ENCODE results near the gene PCSK6.
A peak's percentile ranks its signal among the peaks of the same experiment; 100 is the strongest.
"Not testable (repeated sequence)": the region's sequence is repeated elsewhere in the genome, so short reads cannot be mapped to it uniquely, and the experiment has no call there.

PCSK6 gene

DNA sequence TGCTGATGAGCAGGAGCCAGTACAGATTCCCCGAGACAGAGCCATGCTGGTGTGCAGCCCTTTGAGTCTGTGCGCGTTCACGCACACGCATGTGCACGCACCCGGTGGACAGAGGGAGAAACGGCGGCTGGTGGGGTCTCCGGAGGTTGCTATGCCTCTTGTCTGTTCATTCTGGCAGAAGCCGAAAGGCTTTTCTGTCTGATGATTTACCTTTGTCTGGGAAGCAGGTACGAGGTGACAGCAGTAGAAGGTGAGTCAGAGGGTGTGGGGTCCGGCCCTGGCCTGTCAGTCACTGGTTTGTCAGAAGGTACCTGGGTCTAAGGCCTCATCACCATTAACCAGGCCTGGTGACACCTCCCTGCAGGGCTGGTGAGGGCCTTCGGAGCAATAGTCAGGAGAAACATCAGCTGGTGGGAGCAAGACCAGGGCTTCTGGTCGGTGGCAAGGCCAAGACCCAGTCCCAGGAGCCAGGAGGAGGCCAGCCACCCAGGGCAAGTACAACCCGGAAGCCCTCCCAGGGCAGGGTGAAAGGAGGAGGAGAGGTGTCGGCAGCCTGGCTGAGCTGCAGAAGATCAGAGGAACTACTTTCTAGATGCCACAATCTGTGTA lies 7.5 kb downstream of the PCSK6 start:
- DNase-seq (ENCODE audit: low spot score) = no peak

DNA sequence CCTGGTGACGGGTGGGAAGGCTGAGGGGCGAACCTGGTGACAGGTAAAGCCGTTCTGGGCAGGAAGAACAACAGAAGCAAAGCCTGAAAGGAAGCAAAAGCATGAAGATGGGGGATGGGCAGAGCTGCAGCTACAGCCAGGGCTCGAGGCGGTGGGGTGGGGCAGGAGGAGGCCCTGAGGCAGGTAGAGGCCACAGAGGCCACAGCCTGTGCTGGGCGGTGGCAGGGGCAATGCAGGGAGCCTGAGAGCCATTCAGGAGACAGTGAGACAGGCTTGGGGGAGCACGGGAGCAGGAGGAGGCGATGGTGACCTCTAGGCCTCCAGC lies 8.2 kb downstream of the PCSK6 start:
- no peak for DNase-seq (ENCODE audit: low spot score)

- no peak for DNase-seq (ENCODE audit: low spot score)
These were observed 8.7 kb downstream of the PCSK6 start for GRCh38 chr15:101480613-101481380.

DNA sequence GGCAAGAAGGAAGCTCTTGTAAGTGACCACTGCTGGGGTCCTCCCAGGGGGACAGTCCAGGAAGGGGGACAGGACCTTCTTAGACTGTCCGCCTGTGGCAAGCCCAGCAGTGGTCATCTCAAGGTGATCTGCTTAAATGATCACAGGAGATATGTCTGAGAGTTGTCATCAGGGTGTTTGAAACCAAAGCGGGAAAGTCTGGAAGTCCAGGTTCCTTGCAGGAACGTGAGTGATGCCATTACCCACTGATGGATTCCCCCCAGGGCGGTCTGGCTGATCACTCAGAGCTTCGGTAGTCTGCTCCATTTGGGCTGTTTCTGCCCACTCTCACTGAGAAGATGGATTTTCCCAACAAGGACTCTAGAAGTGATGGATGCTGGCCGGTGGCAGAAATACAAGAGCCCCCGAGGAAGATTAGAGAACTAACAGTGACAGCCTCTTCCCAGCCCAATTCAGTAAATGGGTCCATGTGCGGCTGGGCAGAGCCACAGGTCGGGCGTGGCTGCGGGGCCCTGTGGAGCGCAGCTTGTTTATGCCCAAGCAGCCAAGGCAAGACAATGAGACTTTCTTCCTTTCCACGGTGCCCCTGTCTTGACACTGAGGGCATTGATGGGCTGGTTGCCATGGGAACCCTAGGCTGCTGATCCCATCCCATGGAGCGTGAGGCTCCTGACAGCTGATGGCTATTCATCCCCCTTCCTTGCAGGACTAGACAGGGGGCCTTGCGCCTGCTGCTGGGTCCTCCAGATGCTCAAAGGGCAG lies 9.5 kb downstream of the PCSK6 start:
- no peak for DNase-seq (ENCODE audit: low spot score)

DNA sequence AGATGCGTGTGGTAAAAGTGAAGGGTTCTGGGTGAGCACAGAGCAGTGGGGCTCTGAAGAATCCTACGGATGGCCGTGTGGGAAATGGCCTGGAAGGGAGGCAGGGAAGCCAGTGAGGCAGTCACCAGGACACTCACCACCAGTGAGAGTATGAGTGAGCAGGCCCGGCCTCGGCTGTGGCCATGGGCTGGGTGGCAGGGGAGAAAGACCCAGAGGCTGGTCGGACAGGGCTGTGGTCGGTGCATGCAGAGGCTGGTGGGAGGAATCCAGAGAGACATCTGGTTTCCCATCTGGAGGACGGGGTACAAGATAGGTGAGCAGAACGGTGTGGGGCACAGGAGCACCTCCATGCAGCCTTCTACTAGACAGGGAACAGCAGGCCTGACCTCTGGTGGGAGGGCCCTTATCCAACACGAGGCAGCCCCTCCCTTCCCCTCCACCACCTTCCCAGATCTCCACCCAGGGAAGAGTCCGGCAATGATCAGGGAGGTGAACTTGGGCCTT lies 10.1 kb downstream of the PCSK6 start:
- no peak for DNase-seq (ENCODE audit: low spot score)

GRCh38 chr15:101478701-101479341 lies 10.7 kb downstream of the PCSK6 start:
- DNase-seq (ENCODE audit: low spot score) = no peak

GRCh38 chr15:101477851-101478362 lies 11.6 kb downstream of the PCSK6 start:
- DNase-seq (ENCODE audit: low spot score) = peak; percentile 54

GRCh38 chr15:101476756-101477155 lies 12.8 kb downstream of the PCSK6 start:
- DNase-seq (ENCODE audit: low spot score) = no peak

- no peak for DNase-seq (ENCODE audit: low spot score)
These were observed 14.5 kb downstream of the PCSK6 start for GRCh38 chr15:101474983-101475382.

- no peak for DNase-seq (ENCODE audit: low spot score)
These were observed 15.3 kb downstream of the PCSK6 start for GRCh38 chr15:101474233-101474632.

DNA sequence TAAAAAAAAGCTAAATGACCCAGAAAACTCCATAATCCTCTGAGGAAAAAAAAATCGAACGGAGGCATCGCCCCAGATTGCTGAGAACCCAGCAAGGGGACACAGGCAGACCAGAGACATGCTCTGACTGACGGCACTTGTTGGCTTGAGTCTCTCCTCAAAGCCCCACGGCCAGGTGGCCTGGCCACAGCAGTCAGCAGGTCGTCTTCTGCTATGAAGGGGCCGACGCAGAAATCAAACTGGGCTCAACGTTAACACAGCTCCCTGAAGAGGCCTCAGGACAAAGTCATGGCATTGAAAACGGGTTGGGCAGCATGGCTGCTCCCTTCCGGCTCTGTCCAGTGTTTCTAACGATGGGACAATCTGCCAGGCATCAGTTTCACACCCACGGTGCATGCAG lies 17.5 kb downstream of the PCSK6 start:
- no peak for DNase-seq (ENCODE audit: low spot score)

DNA sequence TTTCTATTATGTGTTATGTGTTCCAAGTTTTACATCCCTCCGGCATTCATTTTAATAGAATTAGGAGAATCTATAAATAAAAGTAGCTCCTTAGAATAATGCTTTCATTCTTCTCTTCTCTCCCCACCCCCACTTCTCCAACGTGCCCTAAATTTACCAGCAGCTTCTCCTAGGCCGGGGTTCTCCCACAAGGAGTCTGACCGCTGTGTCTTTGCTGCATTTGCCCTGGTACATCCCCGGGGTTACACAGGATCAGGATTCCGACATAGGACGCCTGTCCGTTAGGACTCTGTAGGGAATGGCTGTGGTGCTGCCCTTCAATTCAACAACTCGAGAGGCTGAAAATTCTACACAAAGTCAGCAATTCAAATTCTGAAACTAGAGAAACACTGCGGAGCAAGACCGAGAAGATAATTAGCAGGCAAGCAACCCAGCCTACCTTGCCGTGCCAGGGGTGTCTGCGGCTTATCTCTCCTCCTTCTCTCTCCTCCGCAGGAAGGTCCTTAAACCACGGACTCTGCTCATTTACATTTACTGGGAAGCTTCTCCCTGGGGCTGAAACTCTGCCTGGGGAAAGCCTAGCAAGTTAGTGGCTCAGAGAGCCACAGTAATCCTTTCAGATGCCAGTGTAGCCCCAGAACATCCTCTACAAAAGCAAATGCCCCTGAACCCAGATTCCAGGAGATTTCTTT lies 18.8 kb downstream of the PCSK6 start:
- DNase-seq (ENCODE audit: low spot score) = no peak

DNA sequence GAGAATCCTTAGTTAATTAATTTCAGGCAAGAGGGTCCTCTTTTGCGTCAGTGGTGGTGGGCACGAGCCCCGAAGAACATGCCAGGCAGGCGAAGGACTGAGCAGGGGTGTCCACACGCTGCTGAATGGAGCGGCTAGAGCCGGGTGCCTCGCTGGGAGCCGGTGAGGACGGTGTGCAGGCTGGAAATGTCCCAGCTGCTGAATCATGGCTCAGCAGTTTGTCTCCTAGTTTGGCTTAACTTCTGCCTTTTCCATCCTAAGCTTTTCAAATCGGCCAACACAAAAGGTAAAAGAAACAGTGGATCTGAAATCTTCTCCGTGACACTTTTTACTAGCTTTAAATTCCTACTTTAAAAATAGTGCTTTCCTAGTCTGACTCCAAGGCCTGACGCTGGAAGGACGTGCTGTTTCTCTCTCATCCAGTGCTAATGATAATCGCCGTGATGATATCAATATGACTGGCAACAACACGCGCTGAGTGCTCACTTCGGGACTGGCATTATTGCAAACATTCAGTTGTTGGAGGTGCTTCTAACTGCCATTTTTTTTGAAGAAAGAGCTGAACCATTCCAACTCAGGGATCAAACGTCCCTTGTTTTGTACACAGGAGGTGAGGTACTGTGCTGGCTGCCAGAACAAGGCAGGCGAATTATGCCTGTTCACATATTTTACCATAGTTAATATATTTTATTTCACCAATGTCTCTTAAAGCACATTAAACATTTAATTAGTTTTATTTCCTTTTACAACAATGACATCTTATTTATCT lies 19.8 kb downstream of the PCSK6 start:
- no peak for DNase-seq (ENCODE audit: low spot score)

DNA sequence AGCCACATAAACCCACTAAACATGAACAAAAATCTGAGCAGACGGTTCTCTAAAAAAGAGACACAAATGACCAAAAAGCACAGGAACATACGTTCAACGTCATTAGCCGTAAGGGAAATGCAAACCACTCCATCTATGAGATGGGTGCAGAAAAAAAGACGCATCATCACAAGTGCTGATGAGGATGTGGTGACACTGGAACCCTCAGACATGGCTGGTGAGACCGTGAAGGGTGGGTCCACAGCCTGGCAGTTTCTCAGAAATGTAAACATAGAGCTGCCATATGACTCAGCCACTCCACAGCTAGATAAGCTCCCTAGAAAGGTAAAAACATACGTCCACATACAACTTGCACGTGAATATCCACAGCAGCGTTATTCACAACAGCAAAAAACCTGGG lies 23.3 kb downstream of the PCSK6 start:
- DNase-seq (ENCODE audit: low spot score) = peak; percentile 58

GRCh38 chr15:101464999-101465669 lies 24.4 kb downstream of the PCSK6 start:
- DNase-seq (ENCODE audit: low spot score) = no peak

DNA sequence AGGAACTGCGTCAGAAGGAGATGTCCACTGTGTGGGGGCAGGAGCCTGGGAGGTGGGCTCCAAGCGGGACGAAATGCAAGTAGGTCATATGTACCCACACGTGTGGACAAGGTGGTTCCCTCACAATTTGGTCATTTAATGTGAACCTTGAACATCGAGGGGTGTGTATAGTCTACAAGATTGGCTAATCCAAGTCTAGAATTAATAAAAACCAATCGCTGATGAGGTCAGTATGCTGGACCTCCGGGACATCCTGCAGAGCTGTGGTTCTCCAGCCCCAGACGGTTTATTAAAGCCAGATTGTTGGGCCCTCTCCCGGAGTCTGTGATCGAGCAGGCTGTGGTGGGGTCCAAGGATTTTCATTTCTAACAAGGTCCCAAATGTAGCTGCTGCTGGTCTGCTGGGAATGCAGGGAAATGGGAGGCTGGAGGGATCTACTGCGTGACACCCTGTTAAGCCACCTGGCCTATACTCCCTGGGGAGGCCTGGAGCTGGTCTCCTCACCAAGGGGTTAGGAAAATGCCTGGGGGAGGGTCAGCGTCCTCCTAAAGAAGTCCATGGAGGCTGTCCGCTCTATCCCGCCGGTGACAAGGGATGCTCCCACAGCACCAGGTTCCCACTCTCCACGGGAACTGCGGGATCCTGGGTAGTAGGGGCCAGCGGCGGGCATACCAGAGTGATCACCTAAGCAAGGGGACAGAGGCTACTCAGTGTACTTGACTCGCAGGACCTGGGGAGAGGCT lies 25.1 kb downstream of the PCSK6 start:
- no peak for DNase-seq (ENCODE audit: low spot score)

- not testable (repeated sequence) for DNase-seq (ENCODE audit: low spot score)
These were observed 25.8 kb downstream of the PCSK6 start for GRCh38 chr15:101463696-101464095.

GRCh38 chr15:101463270-101463669 lies 26.2 kb downstream of the PCSK6 start:
- DNase-seq (ENCODE audit: low spot score) = no peak

GRCh38 chr15:101461097-101461496 lies 28.4 kb downstream of the PCSK6 start:
- no peak for DNase-seq (ENCODE audit: low spot score)

Measured in hematopoietic multipotent progenitor cell treated with erythropoietin and hydrocortisone succinate and interleukin-3 and kit ligand, for 17 days (in vitro differentiated cells).